GM21576 (cell line): ENCODE data around the gene PATJ.
"Not testable (repeated sequence)": the region's sequence is repeated elsewhere in the genome, so short reads cannot be mapped to it uniquely, and the experiment has no call there.

Experiments
- ATAC-seq: cut with Tn5 transposase; IDR thresholded peaks from one replicate; pipeline ENCODE4 v1.9.1; 2021; ENCODE audit warnings: mild to moderate bottlenecking, moderate library complexity; ENCODE audit not compliant: unreplicated experiment

The PATJ gene

DNA sequence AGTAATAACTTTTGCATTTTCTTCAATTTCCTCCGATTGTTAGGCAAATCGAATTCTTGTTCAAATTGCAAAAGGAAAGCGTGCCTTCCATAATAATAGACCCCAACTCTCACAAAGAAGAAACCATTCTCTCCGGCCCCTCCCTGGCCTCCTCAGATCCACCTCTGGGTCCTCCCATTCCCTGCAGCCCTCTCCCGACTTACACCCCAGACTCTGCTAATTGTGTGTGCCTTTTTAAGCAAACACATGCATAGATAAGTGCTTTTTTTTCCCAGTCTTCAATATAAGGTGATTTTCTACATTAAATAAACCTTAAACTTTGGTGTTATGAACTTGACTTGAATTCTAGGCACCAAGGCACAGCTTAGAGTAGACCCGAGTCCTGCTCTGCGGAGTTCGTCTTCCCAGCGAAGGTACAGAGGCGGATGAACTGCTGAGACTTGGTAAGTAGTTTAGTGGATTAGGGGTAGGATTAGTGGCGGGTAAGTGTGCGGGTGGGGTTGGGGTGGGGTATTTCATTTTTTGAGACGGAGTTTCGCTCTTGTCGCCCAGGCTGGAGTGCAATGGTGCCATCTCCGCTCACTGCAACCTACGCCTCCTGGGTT is 453.9 kb downstream of the PATJ start:
- ATAC-seq, result no peak

- no peak for ATAC-seq
Measured at GRCh38 chr1:62198069-62198780, 455.9 kb downstream of the PATJ start.

DNA sequence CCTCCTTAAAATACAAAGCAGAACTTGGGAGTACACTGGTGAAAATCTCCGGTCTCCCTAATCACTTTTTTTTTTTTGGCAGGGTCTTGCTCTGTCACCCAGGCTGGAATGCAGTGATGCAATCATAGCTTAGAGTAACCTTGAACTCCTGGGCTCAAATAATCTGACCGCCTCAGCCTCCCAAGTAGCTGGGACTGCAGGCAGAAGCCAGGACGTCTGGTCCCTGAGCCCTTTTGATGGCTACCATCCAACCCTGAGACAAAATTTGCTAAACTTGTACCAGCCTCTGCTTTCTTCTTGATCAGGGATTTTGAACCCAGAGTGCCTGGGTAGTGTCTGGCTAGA is 456.5 kb downstream of the PATJ start:
- no peak for ATAC-seq

DNA sequence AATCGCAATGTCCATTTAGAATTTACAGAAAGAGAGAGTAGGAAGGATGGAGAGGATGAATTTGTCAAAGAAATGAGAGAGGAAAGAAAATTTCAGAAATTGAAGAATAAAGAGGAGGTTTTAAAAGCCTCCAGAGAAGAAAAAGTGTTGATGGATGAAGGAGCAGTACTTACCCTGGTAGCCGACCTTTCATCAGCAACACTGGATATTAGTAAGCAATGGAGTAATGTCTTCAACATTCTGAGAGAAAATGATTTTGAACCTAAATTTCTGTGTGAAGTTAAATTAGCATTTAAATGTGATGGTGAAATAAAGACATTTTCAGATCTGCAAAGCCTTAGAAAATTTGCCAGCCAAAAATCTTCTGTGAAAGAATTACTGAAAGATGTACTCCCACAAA is 464.9 kb downstream of the PATJ start:
- ATAC-seq, result no peak

DNA sequence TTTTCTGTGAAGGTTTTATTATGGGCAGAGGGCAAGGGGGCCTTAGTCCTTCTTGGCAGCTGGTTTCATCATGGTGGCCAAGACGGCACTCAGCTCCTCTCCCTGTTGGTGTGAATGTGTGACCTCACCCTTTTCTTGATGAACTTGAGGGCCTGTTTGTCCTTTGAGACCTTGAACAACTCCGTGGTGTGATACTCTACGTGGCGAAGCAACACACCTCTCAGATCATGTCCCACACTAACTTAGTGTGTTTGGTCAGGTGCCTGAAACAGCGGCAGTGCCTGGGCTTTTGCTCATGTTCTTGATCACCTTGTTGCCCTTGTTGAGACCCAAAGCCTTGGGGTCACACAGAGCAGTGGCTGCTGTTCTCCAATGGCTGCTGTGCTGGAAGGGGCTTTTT is 465.8 kb downstream of the PATJ start:
- no peak for ATAC-seq

DNA sequence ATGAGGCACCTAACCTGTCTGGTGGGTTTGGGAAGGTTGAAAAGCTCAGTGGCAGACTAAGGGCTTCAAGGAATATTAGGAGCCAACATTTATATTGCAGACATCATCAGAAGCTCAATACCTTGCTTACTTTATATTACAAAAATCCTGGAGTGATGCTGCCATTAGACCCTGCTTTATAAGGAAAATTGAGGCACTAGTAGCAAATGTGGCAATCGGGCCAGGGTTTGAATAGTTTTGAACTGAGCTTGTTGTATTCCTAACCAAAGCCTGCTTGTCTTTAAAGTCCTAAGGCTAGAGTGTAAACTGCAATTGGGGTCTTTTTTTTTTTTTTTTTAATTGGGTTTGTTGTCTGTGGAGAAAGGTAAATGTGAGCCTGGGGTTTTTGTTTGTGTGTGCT is 466.7 kb downstream of the PATJ start:
- no peak for ATAC-seq

DNA sequence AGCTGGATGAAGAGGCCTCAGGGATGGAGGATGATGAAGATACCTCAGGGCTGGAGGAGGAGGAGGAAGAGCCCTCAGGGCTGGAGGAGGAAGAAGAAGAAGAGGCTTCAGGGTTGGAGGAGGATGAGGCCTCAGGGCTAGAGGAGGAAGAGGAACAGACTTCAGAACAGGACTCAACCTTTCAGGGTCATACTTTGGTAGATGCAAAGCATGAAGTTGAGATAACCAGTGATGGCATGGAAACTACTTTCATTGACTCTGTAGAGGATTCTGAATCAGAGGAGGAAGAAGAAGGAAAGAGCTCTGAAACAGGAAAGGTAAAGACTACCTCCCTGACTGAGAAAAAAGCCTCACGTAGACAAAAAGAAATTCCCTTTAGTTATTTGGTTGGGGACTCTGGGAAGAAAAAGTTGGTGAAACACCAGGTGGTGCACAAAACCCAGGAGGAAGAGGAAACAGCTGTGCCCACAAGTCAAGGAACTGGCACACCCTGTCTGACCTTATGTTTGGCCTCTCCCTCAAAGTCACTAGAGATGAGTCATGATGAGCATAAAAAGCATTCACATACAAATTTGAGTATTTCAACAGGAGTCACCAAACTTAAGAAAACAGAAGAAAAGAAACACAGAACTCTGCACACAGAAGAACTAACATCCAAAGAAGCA is 467.8 kb downstream of the PATJ start:
- no peak for ATAC-seq

- no peak for ATAC-seq
Measured at GRCh38 chr1:62210960-62211359, 468.7 kb downstream of the PATJ start.

DNA sequence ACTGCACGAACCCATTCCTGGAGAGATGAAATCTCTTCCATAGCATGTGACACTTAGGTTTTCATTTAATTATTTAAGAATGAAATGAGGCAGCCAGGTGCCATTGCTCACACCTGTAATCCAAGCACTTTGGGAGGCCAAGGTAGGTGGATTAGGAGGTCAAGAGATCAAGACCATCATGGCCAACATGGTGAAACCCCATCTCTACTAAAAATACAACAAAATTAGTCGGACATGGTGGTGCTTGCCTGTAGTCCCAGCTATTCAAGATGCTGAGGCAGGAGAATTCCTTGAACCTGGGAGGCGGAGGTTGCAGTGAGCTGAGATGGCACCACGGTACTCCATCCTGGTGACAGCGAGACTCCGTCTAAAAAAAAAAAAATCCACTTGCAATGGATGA is 470.1 kb downstream of the PATJ start:
- ATAC-seq, result no peak

- ATAC-seq, result no peak
Measured at GRCh38 chr1:62213075-62213914, 471.0 kb downstream of the PATJ start.

- ATAC-seq, result no peak
Measured at GRCh38 chr1:62218604-62219003, 476.3 kb downstream of the PATJ start.

- ATAC-seq, result not testable (repeated sequence)
Measured at GRCh38 chr1:62220456-62220855, 478.2 kb downstream of the PATJ start.

DNA sequence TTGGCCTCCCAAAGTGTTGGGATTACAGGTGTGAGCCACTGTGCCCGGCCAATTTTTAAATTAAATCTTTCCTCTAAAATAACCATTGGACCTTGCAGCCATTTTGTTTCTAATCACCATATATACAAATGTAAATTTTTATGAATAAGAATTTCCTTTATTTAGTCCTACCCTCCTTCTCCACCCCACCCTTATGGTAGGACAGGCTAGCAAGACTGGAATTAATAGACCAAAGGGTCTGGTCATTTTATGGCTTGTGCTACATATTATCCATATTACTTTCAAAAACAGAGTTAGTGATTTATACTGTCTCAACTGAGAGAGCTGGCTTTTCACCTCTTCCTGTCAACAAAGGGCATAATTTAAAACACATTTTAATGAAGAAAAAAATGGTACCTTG is 478.9 kb downstream of the PATJ start:
- no peak for ATAC-seq

DNA sequence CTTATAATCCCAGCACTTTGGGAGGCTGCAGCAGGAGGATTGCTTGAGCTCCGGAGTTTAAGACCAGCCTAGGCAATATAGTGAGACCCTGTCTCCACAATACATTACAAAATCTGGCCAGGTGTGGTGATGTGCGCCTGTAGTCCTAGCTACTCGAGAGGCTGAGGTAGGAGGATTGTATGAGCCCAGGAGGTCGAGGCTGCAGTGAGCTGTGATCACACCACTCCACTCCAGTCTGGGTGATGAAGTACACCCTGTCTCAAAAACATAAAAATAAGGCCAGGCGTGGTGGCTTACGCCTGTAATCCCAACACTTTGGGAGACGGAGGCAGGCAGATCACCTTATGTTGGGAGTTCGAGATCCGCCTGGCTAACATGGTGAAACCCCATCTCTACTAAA is 480.0 kb downstream of the PATJ start:
- ATAC-seq, result no peak

DNA sequence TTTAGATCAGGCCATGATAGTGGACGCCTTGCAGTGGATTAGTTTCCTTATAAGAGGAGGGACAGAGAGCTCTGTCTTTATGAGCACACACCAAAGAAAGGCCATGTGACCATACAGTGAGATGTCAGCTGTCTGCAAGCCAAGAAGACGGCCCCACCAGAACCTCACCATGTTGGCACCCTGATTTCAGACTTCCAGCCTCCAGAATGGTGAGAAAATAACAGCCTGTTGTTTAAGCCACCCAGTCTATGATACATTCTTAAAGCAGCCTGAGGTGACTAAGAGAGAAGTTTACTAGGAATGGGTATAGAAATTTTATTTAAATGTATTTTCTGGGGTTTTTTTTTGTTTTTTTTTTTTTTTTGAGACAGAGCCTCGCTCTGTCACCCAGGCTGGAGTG is 481.9 kb downstream of the PATJ start:
- ATAC-seq, result no peak

DNA sequence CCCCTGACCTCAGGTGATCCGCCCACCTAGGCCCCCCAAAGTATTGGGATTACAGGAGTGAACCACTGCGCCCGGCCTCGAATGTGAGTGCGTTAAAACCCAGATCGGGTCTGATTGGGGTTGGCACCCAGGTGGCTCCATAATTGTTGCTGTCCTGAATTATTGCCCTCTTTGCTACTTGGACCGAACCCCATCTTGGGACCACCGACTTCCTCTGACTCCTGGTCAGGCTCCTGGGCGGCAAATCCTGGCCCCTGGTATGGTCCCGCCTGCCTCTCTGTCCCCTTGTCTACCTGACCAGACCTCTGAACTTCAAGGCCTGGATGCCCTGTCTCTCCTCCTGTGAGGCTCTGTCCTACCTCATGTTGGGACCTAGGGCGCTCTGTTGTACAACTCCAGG is 485.2 kb downstream of the PATJ start:
- ATAC-seq, result no peak
